HEK293 (cell line): ENCODE data around the gene C9orf152.
"Not testable (repeated sequence)": the region's sequence is repeated elsewhere in the genome, so short reads cannot be mapped to it uniquely, and the experiment has no call there.

ENCODE experiments used
- CTCF ChIA-PET: fragments of 350-600 bp; formaldehyde crosslinking; extraction: SDS; loops from one replicate; lab custom pipeline; 2021; ENCODE audit warnings: antibody characterized with exemption; lab: Yijun Ruan, JAX
- POLR2A ChIA-PET: fragments of 300-600 bp; formaldehyde crosslinking; extraction: SDS; loops from one replicate; lab custom pipeline; 2020; ENCODE audit warnings: antibody characterized with exemption, inconsistent platforms; lab: Yijun Ruan, JAX
- H3K27ac ChIP-seq: fragments of 200-500 bp; sonication (Bioruptor generic); 2 replicates; pipeline ENCODE4 v1.5.1; 2014; ENCODE audit warnings: low read depth, low read length, control low read depth, inconsistent platforms; ENCODE audit errors: extremely low read depth
- H3K36me3 ChIP-seq, 2 experiments: fragments of 200-500 bp in 1 of 2; sonication (Bioruptor generic) in 1 of 2; 1 replicate in 1 of 2; 2 replicates in 1 of 2; pipeline ENCODE4 v1.5.1; 2014 to 2017; ENCODE audit warnings: inconsistent platforms in 2 of 2, low read length in 2 of 2; ENCODE audit not compliant: control insufficient read depth in 2 of 2, insufficient read depth in 1 of 2
- H3K4me1 ChIP-seq: fragments of 200-500 bp; sonication (Bioruptor generic); 2 replicates; pipeline ENCODE4 v1.5.1; 2014; ENCODE audit warnings: mild to moderate bottlenecking, low read length, inconsistent platforms; ENCODE audit not compliant: control insufficient read depth, insufficient read depth
- H3K4me3 ChIP-seq: 2 replicates; pipeline ENCODE4 v1.5.1; 2011; ENCODE audit warnings: low read depth, mild to moderate bottlenecking, control low read depth, low read length, moderate library complexity
- H3K9me3 ChIP-seq: fragments of 200-500 bp; sonication (Bioruptor generic); 2 replicates; pipeline ENCODE4 v1.5.1; 2014; ENCODE audit warnings: low read depth, low read length, inconsistent platforms; ENCODE audit not compliant: control insufficient read depth, insufficient read depth
- GLI4 ChIP-seq: fragments of 450-650 bp; formaldehyde crosslinking; IDR thresholded peaks from 2 replicates; pipeline ENCODE4 v1.5.1; 2016; ENCODE audit warnings: missing biosample characterization, missing genetic modification characterization
- GLIS2 ChIP-seq: fragments of 450-650 bp; formaldehyde crosslinking; IDR thresholded peaks from 2 replicates; pipeline ENCODE4 v1.5.1; 2016; ENCODE audit warnings: missing biosample characterization, missing genetic modification characterization
- KLF17 ChIP-seq: fragments of 450-650 bp; formaldehyde crosslinking; IDR thresholded peaks from 2 replicates; pipeline ENCODE4 v1.5.1; 2016; ENCODE audit warnings: missing biosample characterization, missing genetic modification characterization
- KLF8 ChIP-seq: fragments of 450-650 bp; formaldehyde crosslinking; IDR thresholded peaks from 2 replicates; pipeline ENCODE4 v1.5.1; 2016; ENCODE audit warnings: missing biosample characterization, missing genetic modification characterization
- MYNN ChIP-seq: fragments of 450-650 bp; formaldehyde crosslinking; IDR thresholded peaks from 2 replicates; pipeline ENCODE4 v1.5.1; 2016; ENCODE audit warnings: missing biosample characterization, missing genetic modification characterization, borderline replicate concordance
- ZBTB17 ChIP-seq: fragments of 450-650 bp; formaldehyde crosslinking; IDR thresholded peaks from 2 replicates; pipeline ENCODE4 v1.5.1; 2016; ENCODE audit warnings: missing biosample characterization, missing genetic modification characterization
- ZFP41 ChIP-seq: fragments of 450-650 bp; formaldehyde crosslinking; IDR thresholded peaks from 2 replicates; pipeline ENCODE4 v1.5.1; 2016; ENCODE audit warnings: missing biosample characterization, missing genetic modification characterization, borderline replicate concordance
- ZNF114 ChIP-seq: fragments of 450-650 bp; formaldehyde crosslinking; IDR thresholded peaks from 2 replicates; pipeline ENCODE4 v1.5.0; 2017; ENCODE audit warnings: missing biosample characterization, missing genetic modification characterization
- ZNF133 ChIP-seq: fragments of 450-650 bp; formaldehyde crosslinking; IDR thresholded peaks from 2 replicates; pipeline ENCODE4 v1.5.1; 2016; ENCODE audit warnings: missing biosample characterization, missing genetic modification characterization
- ZNF157 ChIP-seq: fragments of 450-650 bp; formaldehyde crosslinking; IDR thresholded peaks from 2 replicates; pipeline ENCODE4 v1.5.1; 2016; ENCODE audit warnings: missing biosample characterization, missing genetic modification characterization
- ZNF37A ChIP-seq: fragments of 450-650 bp; IDR thresholded peaks from 2 replicates; pipeline ENCODE4 v1.5.1; 2018; ENCODE audit warnings: missing biosample characterization, missing genetic modification characterization
- ZNF488 ChIP-seq: fragments of 450-650 bp; formaldehyde crosslinking; IDR thresholded peaks from 2 replicates; pipeline ENCODE4 v1.5.1; 2016; ENCODE audit warnings: missing biosample characterization, missing genetic modification characterization
- ZNF548 ChIP-seq: fragments of 450-650 bp; formaldehyde crosslinking; IDR thresholded peaks from 2 replicates; pipeline ENCODE4 v1.5.1; 2016; ENCODE audit warnings: missing biosample characterization, missing genetic modification characterization
- ZNF629 ChIP-seq: fragments of 450-650 bp; formaldehyde crosslinking; IDR thresholded peaks from 2 replicates; pipeline ENCODE4 v1.5.1; 2017; ENCODE audit warnings: missing biosample characterization, missing genetic modification characterization
- ZNF660 ChIP-seq: fragments of 450-650 bp; IDR thresholded peaks from 2 replicates; pipeline ENCODE4 v1.5.1; 2018; ENCODE audit warnings: missing biosample characterization, mild to moderate bottlenecking, missing genetic modification characterization
- ZNF664 ChIP-seq: fragments of 450-650 bp; formaldehyde crosslinking; IDR thresholded peaks from 2 replicates; pipeline ENCODE4 v1.5.1; 2016; ENCODE audit warnings: missing biosample characterization, missing genetic modification characterization
- ZXDB ChIP-seq: fragments of 450-650 bp; formaldehyde crosslinking; IDR thresholded peaks from 2 replicates; pipeline ENCODE4 v1.5.1; 2016; ENCODE audit warnings: missing biosample characterization, missing genetic modification characterization
- TF ChIP-seq, protein P1 (sequence below): fragments of 450-650 bp; formaldehyde crosslinking; IDR thresholded peaks from 2 replicates; pipeline ENCODE4 v1.5.1; 2016; ENCODE audit warnings: missing biosample characterization, missing genetic modification characterization
- TF ChIP-seq, protein P2 (sequence below): fragments of 450-650 bp; formaldehyde crosslinking; IDR thresholded peaks from 2 replicates; pipeline ENCODE4 v1.5.1; 2017; ENCODE audit warnings: missing biosample characterization, mild to moderate bottlenecking, missing genetic modification characterization, moderate library complexity

The C9orf152 gene

DNA sequence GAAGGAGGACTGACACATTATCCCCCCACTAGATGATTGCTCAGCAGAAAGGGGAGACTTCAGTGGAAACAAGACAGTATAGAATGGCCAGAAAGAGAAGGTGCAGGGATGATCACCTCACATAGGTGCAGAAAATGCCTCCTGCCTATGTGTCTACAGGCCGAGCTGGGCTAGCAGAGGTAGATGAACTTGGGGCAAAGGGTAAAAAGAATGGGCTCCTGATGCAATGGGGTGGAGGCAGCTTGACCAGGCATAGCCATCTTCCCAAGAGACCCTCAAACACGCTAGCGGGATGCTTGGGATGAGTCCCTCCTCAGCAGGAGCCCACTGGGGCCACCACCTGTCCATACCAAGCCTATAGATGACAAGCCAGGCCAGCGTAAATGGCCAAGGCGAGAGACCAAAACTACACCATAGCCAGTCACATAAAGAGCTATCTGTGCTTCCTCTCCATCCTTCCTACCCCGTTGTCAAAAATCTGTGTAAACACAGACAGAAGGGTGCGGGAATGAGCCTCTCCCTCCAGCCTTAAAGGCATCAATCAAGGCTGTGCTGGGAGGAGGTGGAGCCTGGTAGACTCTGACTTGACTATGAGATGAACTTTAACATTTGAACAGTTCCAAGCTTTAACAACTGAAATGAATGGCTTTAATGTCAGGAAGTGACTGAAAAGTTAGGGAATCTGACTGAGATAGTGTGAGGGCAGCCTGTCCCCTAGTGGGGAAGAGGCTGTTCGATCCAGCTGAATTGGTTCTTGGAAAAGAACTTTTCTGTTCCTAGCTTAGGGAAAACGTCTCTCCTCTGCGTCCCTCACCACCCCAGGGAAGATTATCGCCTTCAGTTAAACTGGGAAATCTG is 10.4 kb downstream of the C9orf152 start:
- POLR2A ChIA-PET: no interaction called here
- Histone ChIP-seq H3K27ac (no peak overlapping the region), H3K4me1 (0 out of 2 replicates have a peak, but pooled peaks cover 3% of the 10 kb centered on the region)
- CTCF ChIA-PET: interaction anchor here (0.6 to 1.7 kb wide), 4 partner anchors 14 to 459 kb away, joined by 3 to 11 read pairs (median 6); no protein-coding TSS in a partner anchor
- no peak for TF ChIP-seq ZNF660 (tag by site-specific recombination)
- TF ChIP-seq KLF8 (tag by site-specific recombination): no peak
- TF ChIP-seq ZNF114 (tag by site-specific recombination): no peak
- no peak for TF ChIP-seq MYNN (tag by site-specific recombination)
- no peak for TF ChIP-seq ZXDB (tag by site-specific recombination)
- TF ChIP-seq, protein P1, sequence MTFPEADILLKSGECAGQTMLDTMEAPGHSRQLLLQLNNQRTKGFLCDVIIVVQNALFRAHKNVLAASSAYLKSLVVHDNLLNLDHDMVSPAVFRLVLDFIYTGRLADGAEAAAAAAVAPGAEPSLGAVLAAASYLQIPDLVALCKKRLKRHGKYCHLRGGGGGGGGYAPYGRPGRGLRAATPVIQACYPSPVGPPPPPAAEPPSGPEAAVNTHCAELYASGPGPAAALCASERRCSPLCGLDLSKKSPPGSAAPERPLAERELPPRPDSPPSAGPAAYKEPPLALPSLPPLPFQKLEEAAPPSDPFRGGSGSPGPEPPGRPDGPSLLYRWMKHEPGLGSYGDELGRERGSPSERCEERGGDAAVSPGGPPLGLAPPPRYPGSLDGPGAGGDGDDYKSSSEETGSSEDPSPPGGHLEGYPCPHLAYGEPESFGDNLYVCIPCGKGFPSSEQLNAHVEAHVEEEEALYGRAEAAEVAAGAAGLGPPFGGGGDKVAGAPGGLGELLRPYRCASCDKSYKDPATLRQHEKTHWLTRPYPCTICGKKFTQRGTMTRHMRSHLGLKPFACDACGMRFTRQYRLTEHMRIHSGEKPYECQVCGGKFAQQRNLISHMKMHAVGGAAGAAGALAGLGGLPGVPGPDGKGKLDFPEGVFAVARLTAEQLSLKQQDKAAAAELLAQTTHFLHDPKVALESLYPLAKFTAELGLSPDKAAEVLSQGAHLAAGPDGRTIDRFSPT (tag by site-specific recombination): no peak
- TF ChIP-seq ZNF157 (tag by site-specific recombination): no peak
- TF ChIP-seq ZNF548 (tag by site-specific recombination): no peak
- TF ChIP-seq, protein P2, sequence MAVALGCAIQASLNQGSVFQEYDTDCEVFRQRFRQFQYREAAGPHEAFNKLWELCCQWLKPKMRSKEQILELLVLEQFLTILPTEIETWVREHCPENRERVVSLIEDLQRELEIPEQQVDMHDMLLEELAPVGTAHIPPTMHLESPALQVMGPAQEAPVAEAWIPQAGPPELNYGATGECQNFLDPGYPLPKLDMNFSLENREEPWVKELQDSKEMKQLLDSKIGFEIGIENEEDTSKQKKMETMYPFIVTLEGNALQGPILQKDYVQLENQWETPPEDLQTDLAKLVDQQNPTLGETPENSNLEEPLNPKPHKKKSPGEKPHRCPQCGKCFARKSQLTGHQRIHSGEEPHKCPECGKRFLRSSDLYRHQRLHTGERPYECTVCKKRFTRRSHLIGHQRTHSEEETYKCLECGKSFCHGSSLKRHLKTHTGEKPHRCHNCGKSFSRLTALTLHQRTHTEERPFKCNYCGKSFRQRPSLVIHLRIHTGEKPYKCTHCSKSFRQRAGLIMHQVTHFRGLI (tag by site-specific recombination): no peak
- no peak for TF ChIP-seq KLF17 (tag by site-specific recombination)
- TF ChIP-seq GLI4 (tag by site-specific recombination): no peak
- no peak for TF ChIP-seq ZNF133
- no peak for TF ChIP-seq ZNF488 (tag by site-specific recombination)
- TF ChIP-seq ZBTB17 (tag by site-specific recombination): no peak
- no peak for TF ChIP-seq ZNF629 (tag by site-specific recombination)
- TF ChIP-seq GLIS2 (tag by site-specific recombination): no peak
- TF ChIP-seq ZFP41 (tag by site-specific recombination): no peak
- TF ChIP-seq ZNF37A (tag by site-specific recombination): no peak
- no peak for TF ChIP-seq ZNF664 (tag by site-specific recombination)
- TF ChIP-seq, all 188 proteins: peak for 0
- Histone ChIP-seq H3K9me3 (no peaks in the 10 kb centered on the region), H3K4me3 (no peak overlapping the region), H3K36me3 (no peaks in the 10 kb centered on the region)

DNA sequence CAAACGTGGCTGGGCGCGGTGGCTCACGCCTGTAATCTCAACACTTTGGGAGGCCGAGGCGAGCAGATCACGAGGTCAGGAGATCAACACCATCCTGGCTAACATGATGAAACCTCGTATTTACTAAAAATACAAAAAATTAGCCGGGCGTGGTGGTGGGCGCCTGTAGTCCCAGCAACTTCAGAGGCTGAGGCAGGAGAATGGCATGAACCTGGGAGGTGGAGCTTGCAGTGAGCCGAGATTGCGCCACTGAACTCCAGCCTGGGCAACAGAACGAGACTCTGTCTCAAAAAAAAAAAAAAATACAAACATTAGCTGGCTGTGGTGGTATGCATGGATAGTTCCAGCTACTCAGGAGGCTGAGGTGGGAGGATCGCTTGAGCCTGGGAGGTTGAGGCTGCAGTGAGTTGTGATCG is 11.9 kb downstream of the C9orf152 start:
- H3K4me3 ChIP-seq, POLR2A ChIA-PET, H3K27ac ChIP-seq, H3K36me3 ChIP-seq, H3K9me3 ChIP-seq, H3K4me1 ChIP-seq: not testable (repeated sequence)
- CTCF ChIA-PET: interaction anchor here (0.9 to 1.0 kb wide), 2 partner anchors 13 to 427 kb away, joined by 4 to 5 read pairs; no protein-coding TSS in a partner anchor
